Activated CD4-positive, alpha-beta T cell treated with anti-CD3 and anti-CD28 coated beads, Interleukin-2, Interleukin-6, amounts not matched to agents 100 ng/mL and 50 ng/mL, durations not matched to agents 16 hours and 8 hours (primary cell): ENCODE data around the gene STRN4.
"Not testable (repeated sequence)": the region's sequence is repeated elsewhere in the genome, so short reads cannot be mapped to it uniquely, and the experiment has no call there.

Experiments used
- DNase-seq: peaks from one replicate; pipeline ENCODE4 v3.0.0-alpha.2; 2020

Gene STRN4

GRCh38 chr19:46723471-46723870 lies 22.8 kb downstream of the STRN4 start:
- no peak for DNase-seq

GRCh38 chr19:46723023-46723461 lies 23.2 kb downstream of the STRN4 start:
- no peak for DNase-seq

GRCh38 chr19:46722421-46723022 lies 23.7 kb downstream of the STRN4 start:
- no peak for DNase-seq

- DNase-seq: no peak
Observed at GRCh38 chr19:46722004-46722380, 24.3 kb downstream of the STRN4 start.

- no peak for DNase-seq
Observed at GRCh38 chr19:46721269-46722003, 24.8 kb downstream of the STRN4 start.

- no peak for DNase-seq
Observed at GRCh38 chr19:46720503-46721239, 25.6 kb downstream of the STRN4 start.

GRCh38 chr19:46719629-46720502 lies 26.4 kb downstream of the STRN4 start:
- no peak for DNase-seq

GRCh38 chr19:46718934-46719622 lies 27.2 kb downstream of the STRN4 start:
- no peak for DNase-seq

GRCh38 chr19:46718157-46718933 lies 27.9 kb downstream of the STRN4 start:
- peak; percentile 83 for DNase-seq

- DNase-seq: peak; percentile 36
Observed at GRCh38 chr19:46717716-46718143, 28.5 kb downstream of the STRN4 start.

GRCh38 chr19:46717034-46717715 lies 29.1 kb downstream of the STRN4 start, which contains the start of gene PRKD2:
Gene PRKD2 (minus strand): TSS chr19:46717114. CDS start chr19:46716370, 744 bp downstream.
- DNase-seq: peak; percentile 94

GRCh38 chr19:46716672-46717033 lies 29.6 kb downstream of the STRN4 start:
- DNase-seq: no peak

- peak; percentile 32 for DNase-seq
Observed at GRCh38 chr19:46715975-46716671, 30.1 kb downstream of the STRN4 start.

- no peak for DNase-seq
Observed at GRCh38 chr19:46715620-46715974, 30.7 kb downstream of the STRN4 start.

- DNase-seq: peak; percentile 76
Observed at GRCh38 chr19:46714444-46715106, 31.7 kb downstream of the STRN4 start.

GRCh38 chr19:46713781-46714443 lies 32.3 kb downstream of the STRN4 start:
- DNase-seq: peak; percentile 75

GRCh38 chr19:46712768-46713338 lies 33.4 kb downstream of the STRN4 start:
- not testable (repeated sequence) for DNase-seq

GRCh38 chr19:46710687-46711086 lies 35.6 kb downstream of the STRN4 start:
- DNase-seq: no peak
